RWPE2 (cell line): Measurements from ENCODE around the gene PSMD3.

Source experiments
- ATAC-seq: fragments of 200-7000 bp; cut with Tn5 transposase; 3 replicates; pipeline ENCODE4 v1.9.1; 2021; ENCODE audit warnings: low read depth
- DNase-seq: peaks from one replicate; pipeline ENCODE4 v3.0.0-alpha.2; 2020; ENCODE audit warnings: low spot score
- H3K27ac ChIP-seq: fragments of 450-650 bp; 2 replicates; pipeline ENCODE4 v1.5.1; 2017; ENCODE audit warnings: mild to moderate bottlenecking; ENCODE audit not compliant: poor library complexity, severe bottlenecking
- H3K27me3 ChIP-seq: fragments of 250-450 bp; sonication (Bioruptor Pico); 2 replicates; pipeline ENCODE4 v1.5.1; 2021; ENCODE audit warnings: mild to moderate bottlenecking, moderate library complexity; ENCODE audit not compliant: insufficient read depth, poor library complexity, severe bottlenecking
- H3K36me3 ChIP-seq: fragments of 250-450 bp; sonication (Bioruptor Pico); 2 replicates; pipeline ENCODE4 v1.5.1; 2020; ENCODE audit warnings: low read depth, mild to moderate bottlenecking, moderate library complexity
- H3K4me1 ChIP-seq: fragments of 250-450 bp; sonication (Bioruptor Pico); 2 replicates; pipeline ENCODE4 v1.5.1; 2021; ENCODE audit warnings: mild to moderate bottlenecking, moderate library complexity; ENCODE audit not compliant: insufficient read depth, poor library complexity, severe bottlenecking
- H3K4me3 ChIP-seq: fragments of 250-450 bp; sonication (Bioruptor Pico); 2 replicates; pipeline ENCODE4 v1.5.1; 2021; ENCODE audit warnings: mild to moderate bottlenecking, moderate library complexity; ENCODE audit not compliant: severe bottlenecking
- H3K9me3 ChIP-seq: fragments of 250-450 bp; sonication (Bioruptor Pico); 2 replicates; pipeline ENCODE4 v1.5.1; 2021; ENCODE audit warnings: mild to moderate bottlenecking, moderate library complexity; ENCODE audit not compliant: severe bottlenecking
- CTCF ChIP-seq: fragments of 450-650 bp; IDR thresholded peaks from one replicate; pipeline ENCODE4 v1.5.1; 2017; ENCODE audit warnings: mild to moderate bottlenecking, moderate library complexity; ENCODE audit not compliant: poor library complexity, severe bottlenecking

The PSMD3 gene

DNA sequence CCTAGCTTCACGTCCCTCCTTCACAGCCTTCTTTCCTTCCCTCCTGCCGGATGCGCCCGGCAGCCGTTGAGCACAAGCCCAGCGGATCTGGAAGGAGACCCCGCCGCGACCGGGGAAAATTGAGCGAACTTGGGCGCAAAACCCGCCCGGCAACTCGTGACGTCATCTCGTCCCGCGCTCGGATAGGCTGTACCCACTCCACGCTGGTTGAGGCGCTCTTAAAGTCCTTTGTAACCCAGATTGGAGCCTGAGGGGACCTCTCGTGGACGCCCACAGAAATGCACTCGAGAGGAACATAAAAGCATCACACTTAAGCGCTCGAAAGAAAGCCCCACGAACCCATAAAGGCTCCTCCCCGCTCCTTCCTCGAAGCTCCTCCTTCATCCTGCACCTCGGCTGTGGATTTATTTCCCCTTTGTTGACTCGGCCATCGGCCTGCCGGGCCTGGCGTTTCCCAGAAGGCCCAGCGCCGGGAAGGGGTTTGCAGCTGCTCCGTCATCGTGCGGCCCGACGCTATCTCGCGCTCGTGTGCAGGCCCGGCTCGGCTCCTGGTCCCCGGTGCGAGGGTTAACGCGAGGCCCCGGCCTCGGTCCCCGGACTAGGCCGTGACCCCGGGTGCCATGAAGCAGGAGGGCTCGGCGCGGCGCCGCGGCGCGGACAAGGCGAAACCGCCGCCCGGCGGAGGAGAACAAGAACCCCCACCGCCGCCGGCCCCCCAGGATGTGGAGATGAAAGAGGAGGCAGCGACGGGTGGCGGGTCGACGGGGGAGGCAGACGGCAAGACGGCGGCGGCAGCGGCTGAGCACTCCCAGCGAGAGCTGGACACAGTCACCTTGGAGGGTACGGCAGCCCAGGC lies at the start of gene PSMD3:
Gene PSMD3 (plus strand): TSS at position 457 of the 856 bp plus-strand sequence. CDS start 164 bp downstream, at position 621.
- H3K27ac ChIP-seq: peak within 1 kb of the TSS; percentile 89
- H3K27me3 ChIP-seq: no peaks in the 10 kb centered on the region
- H3K36me3 ChIP-seq: peaks cover 37% of the 10 kb centered on the region
- H3K9me3 ChIP-seq: no peaks in the 10 kb centered on the region
- TF ChIP-seq CTCF: peak; percentile 92
- peak; percentile 86 for ATAC-seq
- peak; percentile 96 for DNase-seq
- H3K4me1 ChIP-seq: peaks cover 19% of the 10 kb centered on the region
- H3K4me3 ChIP-seq: peak within 1 kb of the TSS; percentile 96

- Histone ChIP-seq H3K4me1 (peaks cover 10% of the 10 kb centered on the region), H3K27me3 (no peaks in the 10 kb centered on the region), H3K36me3 (no peaks in the 10 kb centered on the region), H3K9me3 (no peaks in the 10 kb centered on the region), H3K4me3 (no peak overlapping the region), H3K27ac (no peak overlapping the region)
- no peak for TF ChIP-seq CTCF
- no peak for ATAC-seq
- no peak for DNase-seq
Measured at GRCh38 chr17:39933912-39934311, 46.7 kb upstream of the PSMD3 start.

- Histone ChIP-seq H3K27ac (no peak overlapping the region), H3K36me3 (no peaks in the 10 kb centered on the region), H3K4me3 (no peak overlapping the region), H3K9me3 (no peaks in the 10 kb centered on the region), H3K4me1 (peaks cover 7% of the 10 kb centered on the region), H3K27me3 (no peaks in the 10 kb centered on the region)
- TF ChIP-seq CTCF: no peak
- DNase-seq (no peak), ATAC-seq (no peak)
Measured at GRCh38 chr17:39934324-39934723, 46.3 kb upstream of the PSMD3 start.

DNA sequence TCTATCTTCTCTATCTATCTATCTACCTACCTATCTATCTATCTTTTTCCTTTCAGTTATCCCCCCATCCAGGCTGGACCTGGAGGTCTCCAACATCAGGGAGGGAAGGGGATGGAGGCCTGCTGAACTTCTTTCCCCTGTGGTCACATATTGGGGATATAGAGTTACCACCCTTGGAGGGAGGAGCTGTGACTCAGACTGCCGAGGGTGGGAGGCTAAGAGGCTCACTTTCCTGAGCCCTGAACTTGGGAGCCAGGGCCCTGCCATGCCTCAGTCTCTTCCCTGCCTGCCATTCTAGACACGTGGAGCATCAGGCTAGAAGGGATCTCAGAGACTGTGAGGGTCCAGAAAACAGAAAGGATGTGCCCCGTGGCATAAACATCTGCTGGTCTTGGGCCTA lies 44.7 kb upstream of the PSMD3 start:
- no peaks in the 10 kb centered on the region for H3K27me3 ChIP-seq
- no peaks in the 10 kb centered on the region for H3K36me3 ChIP-seq
- H3K4me1 ChIP-seq: no peaks in the 10 kb centered on the region
- no peaks in the 10 kb centered on the region for H3K9me3 ChIP-seq
- DNase-seq (no peak), ATAC-seq (no peak)
- H3K4me3 ChIP-seq: no peak overlapping the region
- TF ChIP-seq CTCF: no peak
- no peak overlapping the region for H3K27ac ChIP-seq

DNA sequence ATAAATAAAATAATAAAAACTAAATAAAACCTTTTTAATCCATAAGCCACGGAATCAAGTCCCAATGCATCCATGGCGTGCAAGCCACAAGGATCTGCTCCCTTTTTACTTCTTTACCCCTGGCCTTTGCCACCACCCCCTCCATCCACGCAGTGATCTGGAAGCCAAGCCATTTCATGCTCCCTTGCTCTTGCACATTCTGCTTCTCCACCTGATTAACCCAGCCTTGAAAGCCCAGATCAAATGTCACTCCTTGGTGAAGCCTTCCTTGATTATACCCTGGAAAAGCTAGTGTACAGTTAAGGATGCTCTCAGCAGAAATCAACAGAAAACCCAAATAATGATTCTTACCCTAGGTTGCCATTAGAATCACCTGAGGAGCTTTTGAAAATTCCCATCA lies 43.2 kb upstream of the PSMD3 start:
- Histone ChIP-seq H3K4me3 (no peak overlapping the region), H3K27me3 (no peaks in the 10 kb centered on the region), H3K27ac (no peak overlapping the region), H3K9me3 (no peaks in the 10 kb centered on the region), H3K36me3 (no peaks in the 10 kb centered on the region), H3K4me1 (no peaks in the 10 kb centered on the region)
- DNase-seq (no peak), ATAC-seq (no peak)
- TF ChIP-seq CTCF: no peak
